Activated naive CD8-positive, alpha-beta T cell (primary cell): Measurements from ENCODE around the gene PRIM1.
A peak's percentile ranks its signal among the peaks of the same experiment; 100 is the strongest.
"Not testable (repeated sequence)": the region's sequence is repeated elsewhere in the genome, so short reads cannot be mapped to it uniquely, and the experiment has no call there.

Experiments
- H3K27ac Mint-ChIP-seq: one replicate; pipeline ENCODE4 v1.8.0; 2021; ENCODE audit warnings: mixed read lengths
- H3K27me3 Mint-ChIP-seq: one replicate; pipeline ENCODE4 v1.8.0; 2021; ENCODE audit warnings: mixed read lengths
- H3K36me3 Mint-ChIP-seq: one replicate; pipeline ENCODE4 v1.8.0; 2021; ENCODE audit warnings: mixed read lengths
- H3K4me1 Mint-ChIP-seq: one replicate; pipeline ENCODE4 v1.8.0; 2021; ENCODE audit warnings: low read depth, mixed read lengths
- H3K4me3 Mint-ChIP-seq: one replicate; pipeline ENCODE4 v1.8.0; 2021; ENCODE audit warnings: mild to moderate bottlenecking, mixed read lengths
- H3K9me3 Mint-ChIP-seq: one replicate; pipeline ENCODE4 v1.8.0; 2021; ENCODE audit warnings: low read depth, mixed read lengths

The PRIM1 gene

GRCh38 chr12:56773113-56773512 lies 21.0 kb upstream of the PRIM1 start:
- peaks cover 2% of the 10 kb centered on the region for H3K36me3 Mint-ChIP-seq
- H3K9me3 Mint-ChIP-seq = no peaks in the 10 kb centered on the region
- no peak overlapping the region for H3K27ac Mint-ChIP-seq
- H3K4me1 Mint-ChIP-seq = no peaks in the 10 kb centered on the region
- H3K4me3 Mint-ChIP-seq = no peak overlapping the region
- no peaks in the 10 kb centered on the region for H3K27me3 Mint-ChIP-seq

GRCh38 chr12:56772625-56773024 lies 20.5 kb upstream of the PRIM1 start:
- Mint-ChIP-seq H3K27me3 (no peaks in the 10 kb centered on the region), H3K27ac (no peak overlapping the region), H3K4me1 (no peaks in the 10 kb centered on the region), H3K4me3 (no peak overlapping the region), H3K9me3 (no peaks in the 10 kb centered on the region), H3K36me3 (peaks cover 2% of the 10 kb centered on the region)

GRCh38 chr12:56769868-56770267 lies 17.7 kb upstream of the PRIM1 start:
- H3K4me1 Mint-ChIP-seq = no peaks in the 10 kb centered on the region
- H3K27me3 Mint-ChIP-seq = no peaks in the 10 kb centered on the region
- H3K36me3 Mint-ChIP-seq = no peaks in the 10 kb centered on the region
- no peak overlapping the region for H3K4me3 Mint-ChIP-seq
- no peaks in the 10 kb centered on the region for H3K9me3 Mint-ChIP-seq
- H3K27ac Mint-ChIP-seq = no peak overlapping the region

- Mint-ChIP-seq H3K4me1 (no peaks in the 10 kb centered on the region), H3K4me3 (no peak overlapping the region), H3K27me3 (no peaks in the 10 kb centered on the region), H3K27ac (no peak overlapping the region), H3K36me3 (no peaks in the 10 kb centered on the region), H3K9me3 (no peaks in the 10 kb centered on the region)
These were observed 16.3 kb upstream of the PRIM1 start for GRCh38 chr12:56768424-56768823.

- Mint-ChIP-seq H3K9me3 (no peaks in the 10 kb centered on the region), H3K27me3 (no peaks in the 10 kb centered on the region), H3K36me3 (no peaks in the 10 kb centered on the region), H3K4me1 (no peaks in the 10 kb centered on the region), H3K27ac (no peak overlapping the region), H3K4me3 (no peak overlapping the region)
These were observed 14.4 kb upstream of the PRIM1 start for GRCh38 chr12:56766535-56766934.

GRCh38 chr12:56763753-56764657 lies 11.9 kb upstream of the PRIM1 start:
- Mint-ChIP-seq H3K9me3 (no peaks in the 10 kb centered on the region), H3K4me1 (no peaks in the 10 kb centered on the region), H3K27ac (no peak overlapping the region), H3K4me3 (no peak overlapping the region), H3K36me3 (peaks cover under 1% of the 10 kb centered on the region), H3K27me3 (no peaks in the 10 kb centered on the region)

- no peaks in the 10 kb centered on the region for H3K27me3 Mint-ChIP-seq
- peaks cover 6% of the 10 kb centered on the region for H3K9me3 Mint-ChIP-seq
- H3K4me1 Mint-ChIP-seq = no peaks in the 10 kb centered on the region
- H3K36me3 Mint-ChIP-seq = peaks cover 4% of the 10 kb centered on the region
- H3K27ac Mint-ChIP-seq = no peak overlapping the region
- no peak overlapping the region for H3K4me3 Mint-ChIP-seq
These were observed 9.7 kb upstream of the PRIM1 start for GRCh38 chr12:56761812-56762211.

- Mint-ChIP-seq H3K9me3 (peaks cover 6% of the 10 kb centered on the region), H3K27me3 (no peaks in the 10 kb centered on the region), H3K4me3 (no peak overlapping the region), H3K4me1 (no peaks in the 10 kb centered on the region), H3K36me3 (peaks cover 4% of the 10 kb centered on the region), H3K27ac (no peak overlapping the region)
These were observed 8.3 kb upstream of the PRIM1 start for GRCh38 chr12:56760460-56760859.

- Mint-ChIP-seq H3K4me3 (no peak overlapping the region), H3K27me3 (no peaks in the 10 kb centered on the region), H3K27ac (no peak overlapping the region), H3K4me1 (no peaks in the 10 kb centered on the region), H3K36me3 (peaks cover 4% of the 10 kb centered on the region), H3K9me3 (peaks cover 6% of the 10 kb centered on the region)
These were observed 7.3 kb upstream of the PRIM1 start for GRCh38 chr12:56759263-56759908.

GRCh38 chr12:56758728-56759262 lies 6.7 kb upstream of the PRIM1 start:
- H3K4me3 Mint-ChIP-seq = no peak overlapping the region
- no peak overlapping the region for H3K27ac Mint-ChIP-seq

GRCh38 chr12:56757971-56758370 lies 5.8 kb upstream of the PRIM1 start:
- H3K4me3 Mint-ChIP-seq, H3K36me3 Mint-ChIP-seq, H3K27ac Mint-ChIP-seq, H3K4me1 Mint-ChIP-seq, H3K9me3 Mint-ChIP-seq, H3K27me3 Mint-ChIP-seq: not testable (repeated sequence)

More at GRCh38 chr12:56758728-56759262, 6.7 kb upstream of the PRIM1 start:
- no peaks in the 10 kb centered on the region for H3K4me1 Mint-ChIP-seq
- H3K9me3 Mint-ChIP-seq = peaks cover 6% of the 10 kb centered on the region
- peaks cover 4% of the 10 kb centered on the region for H3K36me3 Mint-ChIP-seq
- no peaks in the 10 kb centered on the region for H3K27me3 Mint-ChIP-seq

- peak overlapping the region; percentile 52 for H3K4me3 Mint-ChIP-seq
- H3K27ac Mint-ChIP-seq = no peak overlapping the region
- peaks cover 8% of the 10 kb centered on the region for H3K36me3 Mint-ChIP-seq
- no peaks in the 10 kb centered on the region for H3K27me3 Mint-ChIP-seq
- peaks cover 23% of the 10 kb centered on the region for H3K4me1 Mint-ChIP-seq
- H3K9me3 Mint-ChIP-seq = peaks cover 1% of the 10 kb centered on the region
These were observed 1.4 kb upstream of the PRIM1 start for GRCh38 chr12:56753566-56753965.

- H3K4me3 Mint-ChIP-seq = peak overlapping the region; percentile 98
- not testable (repeated sequence) for H3K27me3 Mint-ChIP-seq, H3K9me3 Mint-ChIP-seq
- H3K36me3 Mint-ChIP-seq = peaks cover 17% of the 10 kb centered on the region
- peak overlapping the region; percentile 99 for H3K27ac Mint-ChIP-seq
- H3K4me1 Mint-ChIP-seq = peaks cover 32% of the 10 kb centered on the region
These were observed 1.5 kb downstream of the PRIM1 start for GRCh38 chr12:56750596-56750995.

- H3K9me3 Mint-ChIP-seq = no peaks in the 10 kb centered on the region
- H3K36me3 Mint-ChIP-seq = peaks cover 17% of the 10 kb centered on the region
- H3K27me3 Mint-ChIP-seq = no peaks in the 10 kb centered on the region
- peak overlapping the region; percentile 87 for H3K27ac Mint-ChIP-seq
- peaks cover 32% of the 10 kb centered on the region for H3K4me1 Mint-ChIP-seq
- H3K4me3 Mint-ChIP-seq = peak overlapping the region; percentile 74
These were observed 2.3 kb downstream of the PRIM1 start for GRCh38 chr12:56749853-56750252.

GRCh38 chr12:56749359-56749758 lies 2.8 kb downstream of the PRIM1 start:
- Mint-ChIP-seq H3K9me3 (no peaks in the 10 kb centered on the region), H3K27me3 (no peaks in the 10 kb centered on the region), H3K4me3 (peak overlapping the region; percentile 74), H3K36me3 (peaks cover 17% of the 10 kb centered on the region), H3K4me1 (peaks cover 32% of the 10 kb centered on the region), H3K27ac (peak overlapping the region; percentile 87)
